GM21786 (cell line): ENCODE measurements around the gene IL16.
"Not testable (repeated sequence)": the region's sequence is repeated elsewhere in the genome, so short reads cannot be mapped to it uniquely, and the experiment has no call there.

Source experiments
- ATAC-seq: cut with Tn5 transposase; IDR thresholded peaks from one replicate; pipeline ENCODE4 v1.9.1; 2021; ENCODE audit not compliant: unreplicated experiment

The IL16 gene

GRCh38 chr15:81309647-81310450 is 113.2 kb downstream of the IL16 start:
- no peak for ATAC-seq

GRCh38 chr15:81310480-81310879 is 113.8 kb downstream of the IL16 start:
- ATAC-seq: no peak

GRCh38 chr15:81311752-81312464 is 115.2 kb downstream of the IL16 start:
- ATAC-seq: peak; percentile 60

GRCh38 chr15:81312790-81313543 is 116.3 kb downstream of the IL16 start:
- no peak for ATAC-seq

- ATAC-seq: no peak
Observed at GRCh38 chr15:81313686-81314085, 117.0 kb downstream of the IL16 start.

- ATAC-seq: no peak
Observed at GRCh38 chr15:81314378-81314777, 117.7 kb downstream of the IL16 start.

GRCh38 chr15:81315452-81316175 is 118.9 kb downstream of the IL16 start:
- ATAC-seq: no peak

- ATAC-seq: no peak
Observed at GRCh38 chr15:81316267-81316666, 119.6 kb downstream of the IL16 start.

- no peak for ATAC-seq
Observed at GRCh38 chr15:81317642-81318017, 121.0 kb downstream of the IL16 start.

GRCh38 chr15:81321667-81322066 is 125.0 kb downstream of the IL16 start:
- ATAC-seq: no peak

GRCh38 chr15:81322676-81323253 is 126.1 kb downstream of the IL16 start:
- ATAC-seq: no peak

GRCh38 chr15:81323559-81323943 is 126.9 kb downstream of the IL16 start:
- ATAC-seq: peak; percentile 18

GRCh38 chr15:81323944-81324881 is 127.5 kb downstream of the IL16 start, which contains the start of gene STARD5:
Gene STARD5, minus strand, starts transcription at chr15:81324141. Its CDS starts 42 bp downstream, at chr15:81324099.
- peak; percentile 98 for ATAC-seq

GRCh38 chr15:81326466-81327212 is 130.0 kb downstream of the IL16 start:
- ATAC-seq: no peak

- no peak for ATAC-seq
Observed at GRCh38 chr15:81327516-81327915, 130.8 kb downstream of the IL16 start.

- no peak for ATAC-seq
Observed at GRCh38 chr15:81329446-81329845, 132.8 kb downstream of the IL16 start.

GRCh38 chr15:81330366-81331090 is 133.8 kb downstream of the IL16 start:
- no peak for ATAC-seq

- not testable (repeated sequence) for ATAC-seq
Observed at GRCh38 chr15:81331141-81331540, 134.5 kb downstream of the IL16 start.
